Sigmoid colon (tissue), 4 donors: ENCODE measurements around the gene CYP8B1.

Source experiments
- EP300 ChIP-seq, 4 donors: sonication (generic); formaldehyde crosslinking; IDR thresholded peaks; one replicate each; pipeline ENCODE4 v1.6.1; 2017; ENCODE audit warnings: antibody characterized with exemption in 4 of 4
- POLR2A ChIP-seq, 2 donors: fragments of 450-650 bp; IDR thresholded peaks; one replicate each; pipeline ENCODE4 v1.6.1; 2016; ENCODE audit warnings: antibody characterized with exemption in 2 of 2, mild to moderate bottlenecking in 2 of 2, moderate library complexity in 2 of 2
- POLR2AphosphoS5 ChIP-seq, 4 donors: sonication (generic); formaldehyde crosslinking; IDR thresholded peaks; one replicate each; pipeline ENCODE4 v1.6.1; 2017; ENCODE audit warnings: antibody characterized with exemption in 4 of 4
- TF ChIP-seq, protein P1 (sequence below), 4 experiments: fragments of 450-650 bp in 3 of 4; fragments of 200-600 bp in 1 of 4; IDR thresholded peaks; one replicate each; pipeline ENCODE4 v1.5.1; 2016 to 2019; ENCODE audit warnings: antibody characterized with exemption in 4 of 4, mild to moderate bottlenecking in 3 of 4, moderate library complexity in 2 of 4

DNA sequence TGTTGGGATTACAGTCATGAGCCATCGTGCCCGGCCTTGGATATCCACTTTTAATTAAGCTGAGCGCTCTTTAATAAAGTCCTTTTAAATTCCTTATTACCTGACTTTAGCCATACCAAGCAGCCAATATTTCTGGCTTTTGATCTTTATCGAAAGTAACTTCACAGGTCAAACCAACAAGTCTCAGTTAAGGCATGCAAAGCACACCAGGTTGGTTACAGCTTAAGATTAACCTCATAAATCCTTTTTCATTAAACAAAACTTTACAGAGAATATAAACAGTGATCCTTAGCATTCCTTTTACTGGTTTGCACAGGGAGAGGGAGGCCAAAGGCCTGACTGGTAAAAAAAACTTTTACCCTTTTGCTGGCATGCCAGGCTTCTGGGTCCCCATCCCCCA lies 47.9 kb upstream of the CYP8B1 start:
- TF ChIP-seq, protein P1, sequence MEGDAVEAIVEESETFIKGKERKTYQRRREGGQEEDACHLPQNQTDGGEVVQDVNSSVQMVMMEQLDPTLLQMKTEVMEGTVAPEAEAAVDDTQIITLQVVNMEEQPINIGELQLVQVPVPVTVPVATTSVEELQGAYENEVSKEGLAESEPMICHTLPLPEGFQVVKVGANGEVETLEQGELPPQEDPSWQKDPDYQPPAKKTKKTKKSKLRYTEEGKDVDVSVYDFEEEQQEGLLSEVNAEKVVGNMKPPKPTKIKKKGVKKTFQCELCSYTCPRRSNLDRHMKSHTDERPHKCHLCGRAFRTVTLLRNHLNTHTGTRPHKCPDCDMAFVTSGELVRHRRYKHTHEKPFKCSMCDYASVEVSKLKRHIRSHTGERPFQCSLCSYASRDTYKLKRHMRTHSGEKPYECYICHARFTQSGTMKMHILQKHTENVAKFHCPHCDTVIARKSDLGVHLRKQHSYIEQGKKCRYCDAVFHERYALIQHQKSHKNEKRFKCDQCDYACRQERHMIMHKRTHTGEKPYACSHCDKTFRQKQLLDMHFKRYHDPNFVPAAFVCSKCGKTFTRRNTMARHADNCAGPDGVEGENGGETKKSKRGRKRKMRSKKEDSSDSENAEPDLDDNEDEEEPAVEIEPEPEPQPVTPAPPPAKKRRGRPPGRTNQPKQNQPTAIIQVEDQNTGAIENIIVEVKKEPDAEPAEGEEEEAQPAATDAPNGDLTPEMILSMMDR (IDR thresholded peaks at IDR 0.05): no peak
- TF ChIP-seq POLR2A (IDR thresholded peaks at IDR 0.05) (no peak), POLR2AphosphoS5 (IDR thresholded peaks at IDR 0.05) (no peak), EP300 (IDR thresholded peaks at IDR 0.05) (no peak)
